Left lung (tissue), 8 donors: Measurements from ENCODE around the gene MAP4. TPM values are rescaled to one million over a fixed set of nuclear protein-coding genes. Genes with fewer than 3 reads are reported as not detected.

Experiments used
- microRNA-seq, 2 donors: library from miRNA; unstranded; fragments of <30 nt; microRNA quantifications; one replicate each; pipeline ENCODE4, GENCODE V29; 2019
- polyA plus RNA-seq, 6 donors: library from polyadenylated mRNA; unstranded; fragments of 120-200 nt; gene quantifications; one replicate each; pipeline ENCODE4 v1.2.1, GENCODE V29; 2013; ENCODE audit not compliant: insufficient read length in 6 of 6
- total RNA-seq, 2 donors: library from RNA; stranded (reverse); fragmentation: NEBNext Ultra II Directional; extraction: Animal tissue kit (Norgen Biotek cat#: 25700); gene quantifications; one replicate each; pipeline ENCODE4 v1.2.1, GENCODE V29; 2021
- donor health status: DM: no; HTN: yes; CAD: no.
- donor health status: DM: no; HTN: no; CAD: no.

The MAP4 gene
- total and polyA plus RNA-seq, 8 donors: 165 to 216 (median 177) TPM

Small RNA genes lying within 50 kb of the gene (microRNA-seq; reads per million reads assigned to microRNA genes)
- gene MIR1226: 30.2 to 62.5 reads per million in 2 donors

Other genes starting within 250 kb of the MAP4 start
- 10 to 100 TPM; 58.5 to 66.2 TPM for gene SMARCC1, start 234.5 kb downstream of the MAP4 start, total RNA-seq
- 100 to 1,000 TPM in 4 of 6 donors, 10 to 100 TPM in 2; 91.5 to 112 (median 101) TPM for gene SMARCC1, start 234.5 kb downstream of the MAP4 start, polyA plus RNA-seq
- 10 to 100 TPM; 52.0 to 59.8 TPM for gene DHX30, start 213.3 kb downstream of the MAP4 start, total RNA-seq
- 10 to 100 TPM; 53.7 to 66.6 (median 60.2) TPM for gene DHX30, start 213.3 kb downstream of the MAP4 start, polyA plus RNA-seq
- 1 to 10 TPM; 2.8 to 4.7 TPM for gene CDC25A, start 172.0 kb upstream of the MAP4 start, total RNA-seq
- 1 to 10 TPM; 6.4 to 8.9 (median 7.0) TPM for gene CDC25A, start 172.0 kb upstream of the MAP4 start, polyA plus RNA-seq
- 1 to 10 TPM in 1 of 2 donors, under 1 TPM in 1; 0.93 to 1.4 TPM for gene CAMP, start 207.1 kb upstream of the MAP4 start, total RNA-seq
- 1 to 10 TPM in 5 of 6 donors, under 1 TPM in 1; 0.97 to 3.1 (median 1.3) TPM for gene CAMP, start 207.1 kb upstream of the MAP4 start, polyA plus RNA-seq
- gene ZNF589, start 224.7 kb upstream of the MAP4 start, total RNA-seq: 10 to 100 TPM in 1 of 2 donors, 1 to 10 TPM in 1; 9.0 to 17.5 TPM
- gene ZNF589, start 224.7 kb upstream of the MAP4 start, polyA plus RNA-seq: 10 to 100 TPM; 16.0 to 19.6 (median 18.3) TPM